ENCODE data around the gene JAM3. TPM values are rescaled to one million over a fixed set of nuclear protein-coding genes. Genes with fewer than 3 reads are reported as not detected.
"Not testable (repeated sequence)": the region's sequence is repeated elsewhere in the genome, so short reads cannot be mapped to it uniquely, and the experiment has no call there.

JAM3 gene
- total RNA-seq, 1 donor from 2014 or later: 438 TPM

DNA sequence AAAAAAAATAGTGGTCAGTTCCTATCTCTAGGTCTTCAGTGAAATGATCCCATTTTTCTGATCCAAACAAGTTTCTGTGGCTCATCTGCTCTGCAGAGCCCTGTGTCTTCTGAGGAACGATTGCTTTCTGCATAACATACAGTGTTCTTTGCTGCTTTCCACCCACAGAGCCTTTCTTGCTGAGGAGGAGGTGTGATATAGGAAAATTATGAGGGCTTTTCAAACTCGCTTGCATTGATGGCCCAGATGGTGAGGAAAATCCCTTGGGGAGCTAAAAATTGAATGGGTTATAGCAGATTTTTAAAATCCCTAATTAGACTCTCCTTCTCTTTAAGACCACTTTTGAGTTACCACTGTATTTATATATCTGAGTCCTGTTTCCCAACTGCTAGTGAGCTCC lies 31.3 kb downstream of the JAM3 start:
- TF ChIP-seq, protein P1, sequence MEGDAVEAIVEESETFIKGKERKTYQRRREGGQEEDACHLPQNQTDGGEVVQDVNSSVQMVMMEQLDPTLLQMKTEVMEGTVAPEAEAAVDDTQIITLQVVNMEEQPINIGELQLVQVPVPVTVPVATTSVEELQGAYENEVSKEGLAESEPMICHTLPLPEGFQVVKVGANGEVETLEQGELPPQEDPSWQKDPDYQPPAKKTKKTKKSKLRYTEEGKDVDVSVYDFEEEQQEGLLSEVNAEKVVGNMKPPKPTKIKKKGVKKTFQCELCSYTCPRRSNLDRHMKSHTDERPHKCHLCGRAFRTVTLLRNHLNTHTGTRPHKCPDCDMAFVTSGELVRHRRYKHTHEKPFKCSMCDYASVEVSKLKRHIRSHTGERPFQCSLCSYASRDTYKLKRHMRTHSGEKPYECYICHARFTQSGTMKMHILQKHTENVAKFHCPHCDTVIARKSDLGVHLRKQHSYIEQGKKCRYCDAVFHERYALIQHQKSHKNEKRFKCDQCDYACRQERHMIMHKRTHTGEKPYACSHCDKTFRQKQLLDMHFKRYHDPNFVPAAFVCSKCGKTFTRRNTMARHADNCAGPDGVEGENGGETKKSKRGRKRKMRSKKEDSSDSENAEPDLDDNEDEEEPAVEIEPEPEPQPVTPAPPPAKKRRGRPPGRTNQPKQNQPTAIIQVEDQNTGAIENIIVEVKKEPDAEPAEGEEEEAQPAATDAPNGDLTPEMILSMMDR (IDR thresholded peaks at IDR 0.05; ENCODE audit: unreplicated experiment): no peak
- no peak for DNase-seq (ENCODE audit: low spot score)
- H3K4me3 Mint-ChIP-seq (ENCODE audit: unreplicated experiment): peak overlapping the region; percentile 78
- no peaks in the 10 kb centered on the region for H3K9me3 Mint-ChIP-seq (ENCODE audit: unreplicated experiment)
- H3K27me3 Mint-ChIP-seq (ENCODE audit: unreplicated experiment): peaks cover 2% of the 10 kb centered on the region
- H3K36me3 Mint-ChIP-seq (ENCODE audit: low read depth, unreplicated experiment): peaks cover 47% of the 10 kb centered on the region
- H3K27ac Mint-ChIP-seq (ENCODE audit: unreplicated experiment): peak overlapping the region; percentile 64
- peaks cover 40% of the 10 kb centered on the region for H3K4me1 Mint-ChIP-seq (ENCODE audit: unreplicated experiment)

DNA sequence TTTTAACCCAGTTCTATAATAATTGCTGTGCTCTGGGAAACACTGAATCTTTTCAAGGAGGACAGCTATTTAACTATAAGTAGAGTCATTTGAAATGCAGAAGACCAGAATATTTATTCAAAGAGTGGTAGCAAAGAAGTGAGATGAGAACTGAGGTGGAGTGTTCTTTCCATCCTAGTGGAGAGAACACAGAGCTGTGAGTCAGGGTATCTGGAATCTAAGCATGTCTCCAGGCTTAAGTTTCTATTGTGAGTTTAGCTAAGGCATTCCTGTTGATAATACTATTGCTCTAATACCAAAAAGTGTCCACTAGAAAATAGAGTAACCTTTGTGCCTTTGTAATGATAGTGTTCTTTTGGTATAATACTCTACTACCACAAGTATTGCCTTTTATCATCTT lies 32.4 kb downstream of the JAM3 start:
- Mint-ChIP-seq H3K27me3 (ENCODE audit: unreplicated experiment) (peaks cover 2% of the 10 kb centered on the region), H3K36me3 (ENCODE audit: low read depth, unreplicated experiment) (peaks cover 51% of the 10 kb centered on the region), H3K4me1 (ENCODE audit: unreplicated experiment) (peaks cover 35% of the 10 kb centered on the region), H3K9me3 (ENCODE audit: unreplicated experiment) (no peaks in the 10 kb centered on the region), H3K27ac (ENCODE audit: unreplicated experiment) (no peak overlapping the region), H3K4me3 (ENCODE audit: unreplicated experiment) (no peak overlapping the region)
- TF ChIP-seq, protein P1 (IDR thresholded peaks at IDR 0.05; ENCODE audit: unreplicated experiment): no peak
- no peak for DNase-seq (ENCODE audit: low spot score)

DNA sequence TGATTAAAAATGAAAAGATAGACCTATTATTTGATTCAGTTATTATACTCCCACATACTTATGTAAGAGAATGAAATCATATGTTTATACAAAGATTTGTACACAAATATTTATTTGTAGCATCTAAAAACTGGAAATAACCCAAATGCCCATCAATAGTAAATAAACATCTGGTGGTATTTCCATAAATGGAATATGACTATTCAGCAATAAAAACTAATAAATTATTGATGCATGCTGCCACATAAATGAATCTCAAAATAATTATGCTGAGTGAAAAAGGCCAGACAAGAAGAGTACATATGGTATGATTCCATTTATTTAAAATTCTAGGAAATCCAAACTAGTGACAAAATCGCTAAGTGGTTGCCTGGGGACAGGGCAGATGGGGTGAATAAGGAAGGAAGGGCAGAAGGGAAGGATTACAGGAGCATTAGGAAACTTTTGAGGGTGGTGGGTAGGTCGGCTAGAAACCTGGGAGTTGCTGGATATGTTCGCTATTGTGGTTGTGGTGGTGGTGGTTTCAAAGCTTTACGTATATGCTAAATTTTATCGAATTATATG lies 41.5 kb downstream of the JAM3 start:
- Mint-ChIP-seq H3K36me3 (ENCODE audit: low read depth, unreplicated experiment) (peaks cover 37% of the 10 kb centered on the region), H3K4me1 (ENCODE audit: unreplicated experiment) (peaks cover 29% of the 10 kb centered on the region), H3K27ac (ENCODE audit: unreplicated experiment) (no peak overlapping the region), H3K4me3 (ENCODE audit: unreplicated experiment) (peak overlapping the region; percentile 40), H3K9me3 (ENCODE audit: unreplicated experiment) (no peaks in the 10 kb centered on the region), H3K27me3 (ENCODE audit: unreplicated experiment) (peaks cover 10% of the 10 kb centered on the region)
- no peak for DNase-seq (ENCODE audit: low spot score)
- TF ChIP-seq, protein P1 (IDR thresholded peaks at IDR 0.05; ENCODE audit: unreplicated experiment): no peak

DNA sequence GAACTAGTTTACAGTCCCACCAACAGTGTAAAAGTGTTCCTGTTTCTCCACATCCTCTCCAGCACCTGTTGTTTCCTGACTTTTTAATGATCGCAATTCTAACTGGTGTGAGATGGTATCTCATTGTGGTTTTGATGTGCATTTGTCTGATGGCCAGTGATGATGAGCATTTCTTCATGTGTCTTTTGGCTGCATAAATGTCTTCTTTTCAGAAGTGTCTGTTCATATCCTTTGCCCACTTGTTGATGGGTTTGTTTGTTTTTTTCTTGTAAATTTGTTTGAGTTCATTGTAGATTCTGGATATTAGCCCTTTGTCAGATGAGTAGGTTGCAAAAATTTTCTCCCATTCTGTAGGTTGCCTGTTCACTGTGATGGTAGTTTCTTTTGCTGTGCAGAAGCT lies 44.9 kb downstream of the JAM3 start:
- peaks cover 33% of the 10 kb centered on the region for H3K36me3 Mint-ChIP-seq (ENCODE audit: low read depth, unreplicated experiment)
- not testable (repeated sequence) for H3K27me3 Mint-ChIP-seq (ENCODE audit: unreplicated experiment); H3K4me3 Mint-ChIP-seq (ENCODE audit: unreplicated experiment); H3K27ac Mint-ChIP-seq (ENCODE audit: unreplicated experiment); H3K9me3 Mint-ChIP-seq (ENCODE audit: unreplicated experiment); DNase-seq (ENCODE audit: low spot score)
- peaks cover 51% of the 10 kb centered on the region for H3K4me1 Mint-ChIP-seq (ENCODE audit: unreplicated experiment)

DNA sequence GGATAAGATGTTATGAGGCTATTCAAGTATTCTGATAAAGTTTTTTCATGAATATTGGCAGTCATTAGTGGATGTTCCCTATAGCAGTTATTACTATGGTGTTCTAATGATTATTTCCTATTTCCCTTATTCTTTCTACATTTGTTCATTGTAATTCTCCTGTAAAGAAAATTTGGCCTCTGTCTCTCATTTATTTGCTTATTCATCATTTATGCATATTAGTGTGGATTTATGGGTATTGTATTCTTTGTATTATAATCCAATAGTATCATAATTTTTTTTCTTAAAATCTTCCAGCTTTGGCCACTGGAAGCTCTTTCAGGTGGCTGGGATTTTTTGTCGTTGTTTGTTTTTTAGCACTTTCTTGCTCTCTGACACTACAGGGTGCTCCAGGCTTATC lies 47.3 kb downstream of the JAM3 start:
- no peak for DNase-seq (ENCODE audit: low spot score)
- no peaks in the 10 kb centered on the region for H3K9me3 Mint-ChIP-seq (ENCODE audit: unreplicated experiment)
- TF ChIP-seq, protein P1 (IDR thresholded peaks at IDR 0.05; ENCODE audit: unreplicated experiment): no peak
- H3K36me3 Mint-ChIP-seq (ENCODE audit: low read depth, unreplicated experiment): peaks cover 32% of the 10 kb centered on the region
- H3K4me3 Mint-ChIP-seq (ENCODE audit: unreplicated experiment): no peak overlapping the region
- H3K27me3 Mint-ChIP-seq (ENCODE audit: unreplicated experiment): peaks cover 2% of the 10 kb centered on the region
- H3K4me1 Mint-ChIP-seq (ENCODE audit: unreplicated experiment): peaks cover 69% of the 10 kb centered on the region
- no peak overlapping the region for H3K27ac Mint-ChIP-seq (ENCODE audit: unreplicated experiment)

All from endothelial cell (in vitro differentiated cells).